HepG2 (cell line): ENCODE measurements around the gene IGLON5. TPM values are rescaled to one million over a fixed set of nuclear protein-coding genes. Genes with fewer than 3 reads are reported as not detected.

Experiments
- ARHGAP35 ChIP-seq: sonication (generic); formaldehyde crosslinking; IDR thresholded peaks from 2 replicates; pipeline ENCODE4 v1.9.0; 2022; ENCODE audit warnings: mild to moderate bottlenecking, inconsistent platforms, moderate library complexity, missing genetic modification reagents, borderline replicate concordance
- GLI4 ChIP-seq: sonication (generic); formaldehyde crosslinking; IDR thresholded peaks from 2 replicates; pipeline ENCODE4 v1.5.1; 2020; ENCODE audit warnings: missing genetic modification reagents, mild to moderate bottlenecking, moderate library complexity, borderline replicate concordance
- HNRNPL ChIP-seq: fragments of 200-400 bp; formaldehyde crosslinking; IDR thresholded peaks from 2 replicates; pipeline ENCODE4 v1.6.1; 2017; ENCODE audit warnings: mild to moderate bottlenecking, low read depth, low read length
- MXD4 ChIP-seq: IDR thresholded peaks from 2 replicates; pipeline ENCODE4 v1.6.1; 2016; ENCODE audit warnings: mild to moderate bottlenecking, missing biosample characterization, missing genetic modification reagents
- NFIC ChIP-seq: IDR thresholded peaks from 2 replicates; pipeline ENCODE4 v1.6.1; 2012; ENCODE audit warnings: mild to moderate bottlenecking, low read length, inconsistent platforms
- PHF20 ChIP-seq: sonication (generic); formaldehyde crosslinking; IDR thresholded peaks from 2 replicates; pipeline ENCODE4 v1.5.0; 2020; ENCODE audit warnings: mild to moderate bottlenecking, missing genetic modification reagents
- PLSCR1 ChIP-seq: sonication (generic); formaldehyde crosslinking; IDR thresholded peaks from 2 replicates; pipeline ENCODE4 v1.5.0; 2020; ENCODE audit warnings: missing genetic modification reagents, mild to moderate bottlenecking, borderline replicate concordance
- RFX1 ChIP-seq: fragments of 450-650 bp; IDR thresholded peaks from 2 replicates; pipeline ENCODE4 v1.6.1; 2017
- SALL1 ChIP-seq: sonication (generic); formaldehyde crosslinking; IDR thresholded peaks from 2 replicates; pipeline ENCODE4 v1.8.0; 2022; ENCODE audit warnings: mild to moderate bottlenecking, missing genetic modification reagents
- SCMH1 ChIP-seq: sonication (generic); formaldehyde crosslinking; IDR thresholded peaks from 2 replicates; pipeline ENCODE4 v1.9.0; 2021; ENCODE audit warnings: missing genetic modification reagents, mild to moderate bottlenecking, borderline replicate concordance
- SIX1 ChIP-seq: sonication (generic); formaldehyde crosslinking; IDR thresholded peaks from 2 replicates; pipeline ENCODE4 v1.4.0; 2020; ENCODE audit warnings: missing genetic modification reagents, borderline replicate concordance
- ZFP36L1 ChIP-seq: sonication (generic); formaldehyde crosslinking; IDR thresholded peaks from 2 replicates; pipeline ENCODE4 v1.8.0; 2022; ENCODE audit warnings: mild to moderate bottlenecking, missing genetic modification reagents, moderate library complexity
- ZIK1 ChIP-seq: sonication (generic); formaldehyde crosslinking; IDR thresholded peaks from 2 replicates; pipeline ENCODE4 v1.5.0; 2020; ENCODE audit warnings: mild to moderate bottlenecking, low read depth, missing genetic modification reagents, borderline replicate concordance
- ZNF224 ChIP-seq: sonication (generic); formaldehyde crosslinking; IDR thresholded peaks from 2 replicates; pipeline ENCODE4 v1.5.0; 2020; ENCODE audit warnings: mild to moderate bottlenecking, missing genetic modification reagents
- ZNF253 ChIP-seq: sonication (generic); formaldehyde crosslinking; IDR thresholded peaks from 2 replicates; pipeline ENCODE4 v1.8.0; 2022; ENCODE audit warnings: mild to moderate bottlenecking, missing genetic modification reagents, borderline replicate concordance
- ZNF337 ChIP-seq: sonication (generic); formaldehyde crosslinking; IDR thresholded peaks from 2 replicates; pipeline ENCODE4 v1.5.1; 2020; ENCODE audit warnings: missing genetic modification reagents, low read depth, mild to moderate bottlenecking, borderline replicate concordance
- ZNF501 ChIP-seq: sonication (generic); formaldehyde crosslinking; IDR thresholded peaks from 2 replicates; pipeline ENCODE4 v1.5.1; 2020; ENCODE audit warnings: mild to moderate bottlenecking, moderate library complexity, missing genetic modification reagents
- ZNF839 ChIP-seq: sonication (generic); formaldehyde crosslinking; IDR thresholded peaks from 2 replicates; pipeline ENCODE4 v1.4.0; 2020; ENCODE audit warnings: missing genetic modification reagents, mild to moderate bottlenecking, borderline replicate concordance
- polyA plus RNA-seq, 8 experiments: library from polyadenylated mRNA; depleted of rRNA in 3 of 8; stranded (reverse) in 7 of 8; unstranded in 1 of 8; fragments of >200 nt; fragmentation: Illumina TruSeq in 4 of 8; extraction: Trizol in 4 of 8; gene quantifications; 2 replicates each; pipeline versions ENCODE4 v1.2.1 to v1.2.3, GENCODE V29; 2011 to 2016; ENCODE audit warnings: low read depth in 4 of 8, missing spikeins in 1 of 8, mixed read lengths in 1 of 8; ENCODE audit not compliant: insufficient read depth in 1 of 8
- total RNA-seq, 5 experiments: library from RNA; depleted of rRNA; stranded (reverse); fragments of >200 nt; fragmentation: Illumina TruSeq; extraction: Trizol; gene quantifications; 2 replicates each; pipeline ENCODE4 v1.2.3, GENCODE V29; 2016; ENCODE audit warnings: low read depth in 1 of 5
- TF ChIP-seq, protein P1 (sequence below): sonication (generic); formaldehyde crosslinking; IDR thresholded peaks from 2 replicates; pipeline ENCODE4 v1.5.0; 2020; ENCODE audit warnings: mild to moderate bottlenecking, missing genetic modification reagents, borderline replicate concordance
- TF ChIP-seq, protein P2 (sequence below): sonication (generic); formaldehyde crosslinking; IDR thresholded peaks from 2 replicates; pipeline ENCODE4 v1.5.0; 2020; ENCODE audit warnings: missing genetic modification reagents

IGLON5 gene
- total and polyA plus RNA-seq, 2 of the 13 experiments (the other 11 are each of a cell fraction or from before 2014, with no cell fraction given), result 0.04 to 5.7 TPM

GRCh38 chr19:51367565-51368365 is 56.3 kb downstream of the IGLON5 start (continued):
- TF ChIP-seq PLSCR1 (no peak), SCMH1 (CRISPR knock-in tag) (no peak), GLI4 (peak; percentile 57; the same call in 1 of the 2 replicates), ARHGAP35 (CRISPR knock-in tag) (peak; percentile 97), ZNF839 (CRISPR knock-in tag) (no peak), ZNF501 (CRISPR knock-in tag) (peak; percentile 38; the same call in 1 of the 2 replicates), ZNF337 (no peak), SIX1 (CRISPR knock-in tag) (no peak; the same call in 1 of the 2 replicates), NFIC (no peak), RFX1 (no peak; the same call in 1 of the 2 replicates), ZNF224 (CRISPR knock-in tag) (no peak), ZIK1 (CRISPR knock-in tag) (peak; percentile 76; the same call in 1 of the 2 replicates), ZNF253 (CRISPR knock-in tag) (peak; percentile 66; the same call in 1 of the 2 replicates), HNRNPL (no peak), PHF20 (CRISPR knock-in tag) (peak; percentile 71; the same call in 1 of the 2 replicates), SALL1 (CRISPR knock-in tag) (peak; percentile 80), MXD4 (CRISPR knock-in tag) (0 out of 2 replicates have a peak, but pooled peaks have one; percentile 45), ZFP36L1 (peak; percentile 96)
- TF ChIP-seq, protein P1, sequence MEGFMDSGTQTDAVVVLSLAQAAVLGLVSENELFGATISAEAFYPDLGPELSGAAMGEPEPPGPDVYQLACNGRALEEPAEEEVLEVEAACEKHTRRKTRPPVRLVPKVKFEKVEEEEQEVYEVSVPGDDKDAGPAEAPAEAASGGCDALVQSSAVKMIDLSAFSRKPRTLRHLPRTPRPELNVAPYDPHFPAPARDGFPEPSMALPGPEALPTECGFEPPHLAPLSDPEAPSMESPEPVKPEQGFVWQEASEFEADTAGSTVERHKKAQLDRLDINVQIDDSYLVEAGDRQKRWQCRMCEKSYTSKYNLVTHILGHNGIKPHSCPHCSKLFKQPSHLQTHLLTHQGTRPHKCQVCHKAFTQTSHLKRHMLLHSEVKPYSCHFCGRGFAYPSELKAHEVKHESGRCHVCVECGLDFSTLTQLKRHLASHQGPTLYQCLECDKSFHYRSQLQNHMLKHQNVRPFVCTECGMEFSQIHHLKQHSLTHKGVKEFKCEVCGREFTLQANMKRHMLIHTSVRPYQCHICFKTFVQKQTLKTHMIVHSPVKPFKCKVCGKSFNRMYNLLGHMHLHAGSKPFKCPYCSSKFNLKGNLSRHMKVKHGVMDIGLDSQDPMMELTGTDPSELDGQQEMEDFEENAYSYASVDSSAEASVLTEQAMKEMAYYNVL, result peak; percentile 42; the same call in 1 of the 2 replicates
- TF ChIP-seq, protein P2, sequence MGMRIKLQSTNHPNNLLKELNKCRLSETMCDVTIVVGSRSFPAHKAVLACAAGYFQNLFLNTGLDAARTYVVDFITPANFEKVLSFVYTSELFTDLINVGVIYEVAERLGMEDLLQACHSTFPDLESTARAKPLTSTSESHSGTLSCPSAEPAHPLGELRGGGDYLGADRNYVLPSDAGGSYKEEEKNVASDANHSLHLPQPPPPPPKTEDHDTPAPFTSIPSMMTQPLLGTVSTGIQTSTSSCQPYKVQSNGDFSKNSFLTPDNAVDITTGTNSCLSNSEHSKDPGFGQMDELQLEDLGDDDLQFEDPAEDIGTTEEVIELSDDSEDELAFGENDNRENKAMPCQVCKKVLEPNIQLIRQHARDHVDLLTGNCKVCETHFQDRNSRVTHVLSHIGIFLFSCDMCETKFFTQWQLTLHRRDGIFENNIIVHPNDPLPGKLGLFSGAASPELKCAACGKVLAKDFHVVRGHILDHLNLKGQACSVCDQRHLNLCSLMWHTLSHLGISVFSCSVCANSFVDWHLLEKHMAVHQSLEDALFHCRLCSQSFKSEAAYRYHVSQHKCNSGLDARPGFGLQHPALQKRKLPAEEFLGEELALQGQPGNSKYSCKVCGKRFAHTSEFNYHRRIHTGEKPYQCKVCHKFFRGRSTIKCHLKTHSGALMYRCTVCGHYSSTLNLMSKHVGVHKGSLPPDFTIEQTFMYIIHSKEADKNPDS (CRISPR knock-in tag), result no peak
